Measurements from ENCODE around the gene CYP26A1.
A peak's percentile ranks its signal among the peaks of the same experiment; 100 is the strongest.

- peak; percentile 67 to 76 for TF ChIP-seq CTCF (conservative IDR thresholded peaks at IDR 0.05; ENCODE audit: low read depth in 2 of 2)
- no peak for TF ChIP-seq POLR2AphosphoS5 (IDR thresholded peaks at IDR 0.05; ENCODE audit: low read depth)
- peak; percentile 46 for TF ChIP-seq EZH2 (IDR thresholded peaks at IDR 0.05; ENCODE audit: low read depth, unreplicated experiment)
- no peak for TF ChIP-seq ETS1 (IDR thresholded peaks at IDR 0.05)
- peak; percentile 93 for TF ChIP-seq EZH2phosphoT487 (IDR thresholded peaks at IDR 0.05; ENCODE audit: unreplicated experiment)
- no peak for TF ChIP-seq REST (IDR thresholded peaks at IDR 0.05; ENCODE audit: unreplicated experiment)
- no peak for TF ChIP-seq JUNB (IDR thresholded peaks at IDR 0.05; ENCODE audit: unreplicated experiment)
- no peak for TF ChIP-seq ZNF114 (CRISPR knock-in tag; IDR thresholded peaks at IDR 0.05)
- peak; percentile 60; the same call in 1 of the 2 replicates for TF ChIP-seq CREB1 (CRISPR knock-in tag; IDR thresholded peaks at IDR 0.05; ENCODE audit: low read depth)
- no peak for TF ChIP-seq ZNF331 (CRISPR knock-in tag; IDR thresholded peaks at IDR 0.05; ENCODE audit: low read depth)
- no peak for TF ChIP-seq NANOG (IDR thresholded peaks at IDR 0.05; ENCODE audit: borderline replicate concordance)
- TF ChIP-seq STAT1 (IDR thresholded peaks at IDR 0.05; ENCODE audit: unreplicated experiment) = no peak
These were observed 11.1 kb upstream of the CYP26A1 start for GRCh38 chr10:93062514-93063143.

Measured in GM23338 (cell line).